ENCODE data around the gene KCNG2. TPM values are rescaled to one million over a fixed set of nuclear protein-coding genes. Genes with fewer than 3 reads are reported as not detected.

Gene KCNG2
- total RNA-seq, 1 donor from 2014 or later = not detected

DNA sequence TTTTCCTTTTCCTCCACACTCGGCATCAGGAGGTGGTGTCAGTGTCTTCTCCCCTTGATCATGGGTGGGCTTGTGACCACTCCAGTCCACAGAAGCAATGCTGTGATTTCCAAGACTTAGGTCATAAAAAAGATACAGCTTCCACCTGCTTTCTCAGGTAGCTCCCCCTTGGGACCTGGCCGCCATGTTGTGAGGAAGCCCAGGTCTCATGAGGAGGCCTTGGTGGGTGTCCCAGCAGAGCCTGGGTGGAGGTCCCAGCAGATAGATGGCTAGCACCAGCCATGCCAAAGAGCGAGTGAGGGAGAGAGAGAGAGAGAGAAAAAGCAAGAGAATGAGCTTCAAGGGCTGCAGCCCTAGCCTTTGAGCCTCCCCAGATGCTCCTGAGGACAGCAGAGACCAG is 137.8 kb downstream of the KCNG2 start:
- no peak overlapping the region for H3K4me3 Mint-ChIP-seq (ENCODE audit: unreplicated experiment)
- H3K36me3 Mint-ChIP-seq (ENCODE audit: low read depth) = peaks cover 42% of the 10 kb centered on the region
- H3K9me3 Mint-ChIP-seq (ENCODE audit: low read depth) = peaks cover 25% of the 10 kb centered on the region
- H3K27me3 Mint-ChIP-seq (ENCODE audit: low read depth) = no peaks in the 10 kb centered on the region
- H3K27ac Mint-ChIP-seq (ENCODE audit: unreplicated experiment) = no peak overlapping the region
- TF ChIP-seq, protein P1, sequence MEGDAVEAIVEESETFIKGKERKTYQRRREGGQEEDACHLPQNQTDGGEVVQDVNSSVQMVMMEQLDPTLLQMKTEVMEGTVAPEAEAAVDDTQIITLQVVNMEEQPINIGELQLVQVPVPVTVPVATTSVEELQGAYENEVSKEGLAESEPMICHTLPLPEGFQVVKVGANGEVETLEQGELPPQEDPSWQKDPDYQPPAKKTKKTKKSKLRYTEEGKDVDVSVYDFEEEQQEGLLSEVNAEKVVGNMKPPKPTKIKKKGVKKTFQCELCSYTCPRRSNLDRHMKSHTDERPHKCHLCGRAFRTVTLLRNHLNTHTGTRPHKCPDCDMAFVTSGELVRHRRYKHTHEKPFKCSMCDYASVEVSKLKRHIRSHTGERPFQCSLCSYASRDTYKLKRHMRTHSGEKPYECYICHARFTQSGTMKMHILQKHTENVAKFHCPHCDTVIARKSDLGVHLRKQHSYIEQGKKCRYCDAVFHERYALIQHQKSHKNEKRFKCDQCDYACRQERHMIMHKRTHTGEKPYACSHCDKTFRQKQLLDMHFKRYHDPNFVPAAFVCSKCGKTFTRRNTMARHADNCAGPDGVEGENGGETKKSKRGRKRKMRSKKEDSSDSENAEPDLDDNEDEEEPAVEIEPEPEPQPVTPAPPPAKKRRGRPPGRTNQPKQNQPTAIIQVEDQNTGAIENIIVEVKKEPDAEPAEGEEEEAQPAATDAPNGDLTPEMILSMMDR (IDR thresholded peaks at IDR 0.05) = no peak
- DNase-seq (ENCODE audit: low spot score) = peak; percentile 63
- peaks cover 27% of the 10 kb centered on the region for H3K4me1 Mint-ChIP-seq (ENCODE audit: low read depth)

DNA sequence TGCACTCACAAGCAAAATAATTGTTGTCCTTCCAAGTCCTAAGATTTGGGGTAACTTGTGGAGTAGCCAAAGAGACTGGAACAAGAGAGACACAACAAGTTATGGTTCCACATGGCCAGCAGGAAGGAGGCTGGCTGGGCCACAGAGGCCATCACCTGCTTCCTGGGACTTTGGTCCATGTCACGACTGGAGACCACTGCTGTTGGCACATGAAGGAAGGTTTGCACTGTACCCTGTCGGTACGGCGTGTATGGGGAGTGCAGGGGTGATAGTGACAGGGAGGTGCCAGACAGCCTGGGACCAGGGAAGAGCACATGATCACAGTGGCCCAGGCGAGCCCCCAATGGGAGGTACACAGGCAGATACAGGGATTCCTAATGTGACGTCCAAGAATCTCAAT is 138.2 kb downstream of the KCNG2 start:
- TF ChIP-seq, protein P1 (IDR thresholded peaks at IDR 0.05) = no peak
- Mint-ChIP-seq H3K27ac (ENCODE audit: unreplicated experiment) (no peak overlapping the region), H3K9me3 (ENCODE audit: low read depth) (peaks cover 25% of the 10 kb centered on the region), H3K4me1 (ENCODE audit: low read depth) (peaks cover 27% of the 10 kb centered on the region), H3K27me3 (ENCODE audit: low read depth) (no peaks in the 10 kb centered on the region), H3K4me3 (ENCODE audit: unreplicated experiment) (no peak overlapping the region), H3K36me3 (ENCODE audit: low read depth) (peaks cover 42% of the 10 kb centered on the region)
- peak; percentile 57 for DNase-seq (ENCODE audit: low spot score)

DNA sequence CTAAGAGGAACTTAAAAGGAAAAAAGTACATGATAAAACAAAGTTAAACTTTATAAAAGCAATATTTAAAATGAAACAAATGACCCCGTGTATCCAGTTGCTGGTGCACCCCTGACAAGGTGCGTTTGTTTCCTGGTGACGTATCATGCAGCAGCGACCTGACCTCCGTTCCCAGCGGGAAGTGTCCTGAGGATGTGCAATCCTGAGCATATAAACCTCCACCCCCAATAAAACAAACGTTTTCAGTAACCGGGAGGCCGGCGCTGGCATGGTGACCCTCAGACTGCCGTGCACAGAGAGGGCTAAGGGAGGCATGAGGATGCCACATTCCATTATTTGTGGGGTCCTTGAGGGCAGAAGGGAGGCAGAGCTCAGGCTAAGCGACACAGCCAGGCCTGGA is 138.9 kb downstream of the KCNG2 start:
- peaks cover 27% of the 10 kb centered on the region for H3K4me1 Mint-ChIP-seq (ENCODE audit: low read depth)
- H3K4me3 Mint-ChIP-seq (ENCODE audit: unreplicated experiment) = no peak overlapping the region
- TF ChIP-seq, protein P1 (IDR thresholded peaks at IDR 0.05) = no peak
- DNase-seq (ENCODE audit: low spot score) = peak; percentile 58
- no peaks in the 10 kb centered on the region for H3K27me3 Mint-ChIP-seq (ENCODE audit: low read depth)
- peaks cover 19% of the 10 kb centered on the region for H3K9me3 Mint-ChIP-seq (ENCODE audit: low read depth)
- peaks cover 37% of the 10 kb centered on the region for H3K36me3 Mint-ChIP-seq (ENCODE audit: low read depth)
- no peak overlapping the region for H3K27ac Mint-ChIP-seq (ENCODE audit: unreplicated experiment)

DNA sequence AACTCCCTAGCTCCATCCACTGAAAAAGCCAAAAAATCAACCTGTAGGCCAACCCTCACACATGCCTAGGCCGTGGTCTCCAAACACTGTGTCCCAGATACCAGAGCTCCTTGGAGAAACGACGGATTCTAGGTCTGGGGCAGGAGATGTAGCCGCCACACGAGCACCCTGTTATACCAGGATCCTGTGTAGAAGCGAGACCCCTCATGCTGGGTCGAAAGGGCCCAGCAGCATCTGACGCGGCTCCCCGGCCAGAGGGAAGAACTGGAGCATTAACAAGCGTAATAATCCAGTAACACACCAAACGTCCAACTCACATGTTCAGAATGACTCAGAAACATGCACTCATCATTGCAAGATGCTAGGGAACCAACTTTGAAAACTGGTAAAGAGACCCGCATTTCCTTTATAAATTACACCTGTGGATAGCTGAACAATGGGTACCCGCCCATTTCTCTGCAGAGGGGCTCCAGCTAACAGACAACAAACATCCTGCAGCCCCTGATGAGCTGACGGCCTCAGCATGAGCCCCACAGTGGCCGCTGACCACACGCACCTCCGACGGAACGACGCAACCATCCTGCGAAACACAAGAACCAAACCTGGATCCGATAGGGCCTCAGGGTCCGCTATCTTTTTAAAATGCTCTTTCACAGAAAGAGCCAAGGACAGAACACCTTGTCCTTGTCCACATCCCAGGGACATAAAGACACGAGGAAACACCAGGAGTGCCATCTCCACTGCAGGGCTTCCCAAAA is 139.5 kb downstream of the KCNG2 start:
- Mint-ChIP-seq H3K4me1 (ENCODE audit: low read depth) (peaks cover 33% of the 10 kb centered on the region), H3K27me3 (ENCODE audit: low read depth) (no peaks in the 10 kb centered on the region), H3K4me3 (ENCODE audit: unreplicated experiment) (no peak overlapping the region), H3K27ac (ENCODE audit: unreplicated experiment) (no peak overlapping the region), H3K36me3 (ENCODE audit: low read depth) (peaks cover 36% of the 10 kb centered on the region), H3K9me3 (ENCODE audit: low read depth) (peaks cover 17% of the 10 kb centered on the region)
- DNase-seq (ENCODE audit: low spot score) = peak; percentile 40
- TF ChIP-seq, protein P1 (IDR thresholded peaks at IDR 0.05) = no peak

DNA sequence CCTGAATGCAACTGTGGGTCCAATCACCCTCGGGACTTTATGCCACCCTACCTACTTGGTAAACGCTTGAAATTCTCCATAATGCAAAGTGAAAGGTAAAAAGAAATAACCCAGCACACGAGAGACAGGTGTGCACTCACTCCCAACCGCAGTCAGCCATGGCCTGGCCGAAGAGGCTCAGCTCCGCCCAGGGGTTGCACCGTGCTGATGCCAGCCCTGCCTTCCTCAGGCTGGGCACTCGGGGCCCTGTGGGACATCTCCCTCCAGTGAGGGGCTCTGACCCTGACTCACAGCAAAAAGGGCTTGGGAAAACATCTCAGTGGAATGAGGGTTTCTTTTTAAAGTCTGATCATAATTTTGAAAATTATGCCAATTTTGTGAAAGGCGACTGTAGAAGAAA is 140.5 kb downstream of the KCNG2 start:
- peak; percentile 69 for DNase-seq (ENCODE audit: low spot score)
- Mint-ChIP-seq H3K36me3 (ENCODE audit: low read depth) (peaks cover 30% of the 10 kb centered on the region), H3K9me3 (ENCODE audit: low read depth) (peaks cover 8% of the 10 kb centered on the region), H3K27me3 (ENCODE audit: low read depth) (no peaks in the 10 kb centered on the region), H3K4me1 (ENCODE audit: low read depth) (peaks cover 35% of the 10 kb centered on the region), H3K27ac (ENCODE audit: unreplicated experiment) (no peak overlapping the region), H3K4me3 (ENCODE audit: unreplicated experiment) (no peak overlapping the region)
- TF ChIP-seq, protein P1 (IDR thresholded peaks at IDR 0.05) = no peak

Measured in chondrocyte (in vitro differentiated cells).